ENCODE measurements around the gene HYOU1.
A peak's percentile ranks its signal among the peaks of the same experiment; 100 is the strongest.
"Not testable (repeated sequence)": the region's sequence is repeated elsewhere in the genome, so short reads cannot be mapped to it uniquely, and the experiment has no call there.

Gene HYOU1

DNA sequence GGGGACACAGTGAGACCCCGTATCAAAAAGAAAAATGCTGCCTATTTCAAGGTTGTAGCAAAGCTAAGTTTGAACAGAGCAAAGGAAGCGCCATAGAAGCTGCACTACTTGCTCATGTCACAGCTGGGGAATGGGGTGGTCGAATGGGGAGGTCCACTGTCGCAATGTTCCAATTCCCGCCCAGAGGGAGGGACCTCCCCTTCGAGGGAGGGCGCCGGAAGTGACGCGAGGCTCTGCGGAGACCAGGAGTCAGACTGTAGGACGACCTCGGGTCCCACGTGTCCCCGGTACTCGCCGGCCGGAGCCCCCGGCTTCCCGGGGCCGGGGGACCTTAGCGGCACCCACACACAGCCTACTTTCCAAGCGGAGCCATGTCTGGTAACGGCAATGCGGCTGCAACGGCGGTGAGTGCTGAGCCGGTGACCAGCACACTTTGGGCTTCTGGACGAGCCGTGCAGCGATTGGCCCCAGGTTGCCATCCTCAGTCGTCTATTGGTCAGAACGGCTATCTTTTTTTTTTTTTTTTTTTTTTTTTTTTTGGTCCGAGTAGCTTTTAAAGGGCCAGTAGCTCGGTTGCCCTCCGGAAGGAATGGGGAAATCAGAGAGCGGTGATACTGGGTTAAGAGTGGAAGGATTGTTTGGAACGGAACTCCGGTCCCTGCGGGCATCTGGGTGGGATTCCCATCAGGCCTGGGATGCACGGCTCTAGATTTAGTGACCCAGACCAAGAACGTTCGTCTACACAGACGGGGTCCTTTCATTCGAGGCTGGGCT is 27.8 kb upstream of the HYOU1 start, which contains the start of gene HMBS:
TSS of gene HMBS (plus strand) at position 219 of the 774 bp plus-strand sequence. CDS start at position 372, 153 bp downstream.
- peak; percentile 97 for DNase-seq (ENCODE audit: low spot score)

DNA sequence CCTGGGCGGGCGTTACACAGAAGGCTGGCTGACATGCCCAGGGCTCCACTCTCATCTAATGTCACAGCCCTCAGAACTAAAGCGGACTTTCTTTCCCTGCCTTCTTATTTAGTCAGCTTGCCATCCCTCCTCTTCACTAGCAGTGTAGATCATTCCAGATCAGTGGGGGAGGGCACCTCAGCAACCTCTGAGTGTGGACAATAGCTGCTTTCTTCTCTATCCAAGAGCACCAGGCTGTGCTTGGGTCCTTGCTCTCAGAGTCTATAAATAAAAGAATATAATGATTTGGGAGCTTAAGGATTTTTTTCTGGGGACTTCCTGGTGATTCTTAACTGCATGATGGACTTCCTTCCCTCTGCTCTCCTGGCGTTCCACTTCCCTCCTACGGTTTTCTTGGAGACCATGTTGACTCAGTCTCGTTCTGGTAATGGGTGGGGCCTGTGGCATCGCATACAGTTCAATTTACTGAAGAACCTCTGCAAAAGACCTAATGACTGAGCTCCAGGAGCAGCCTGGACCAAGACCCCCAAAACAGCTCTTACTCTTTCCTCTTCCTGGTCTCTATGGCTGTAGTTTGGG is 24.8 kb upstream of the HYOU1 start:
- DNase-seq (ENCODE audit: low spot score) = no peak

DNA sequence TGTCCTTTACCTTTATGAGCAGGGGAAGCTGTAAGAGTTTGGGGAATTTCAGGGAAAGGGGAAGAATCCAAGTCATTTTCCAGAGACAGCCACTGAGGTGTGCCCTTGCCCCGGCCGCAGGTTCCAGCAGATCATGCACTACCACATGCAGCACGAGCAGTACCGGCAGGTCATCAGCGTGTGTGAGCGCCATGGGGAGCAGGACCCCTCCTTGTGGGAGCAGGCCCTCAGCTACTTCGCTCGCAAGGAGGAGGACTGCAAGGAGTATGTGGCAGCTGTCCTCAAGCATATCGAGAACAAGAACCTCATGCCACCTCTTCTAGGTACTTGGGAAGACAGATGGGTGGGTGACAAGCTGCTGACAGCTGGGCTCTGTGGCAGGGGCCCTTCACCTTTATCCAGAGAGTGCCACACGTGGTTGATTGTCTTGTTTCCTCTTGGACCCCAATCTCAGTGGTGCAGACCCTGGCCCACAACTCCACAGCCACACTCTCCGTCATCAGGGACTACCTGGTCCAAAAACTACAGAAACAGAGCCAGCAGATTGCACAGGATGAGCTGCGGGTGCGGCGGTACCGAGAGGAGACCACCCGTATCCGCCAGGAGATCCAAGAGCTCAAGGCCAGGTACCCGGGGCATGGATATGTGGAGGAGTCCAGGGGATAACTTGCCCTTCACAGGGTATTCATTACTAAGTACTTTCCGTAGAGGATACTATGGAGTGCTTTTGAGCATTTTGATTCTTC is 21.8 kb upstream of the HYOU1 start:
- no peak for DNase-seq (ENCODE audit: low spot score)

DNA sequence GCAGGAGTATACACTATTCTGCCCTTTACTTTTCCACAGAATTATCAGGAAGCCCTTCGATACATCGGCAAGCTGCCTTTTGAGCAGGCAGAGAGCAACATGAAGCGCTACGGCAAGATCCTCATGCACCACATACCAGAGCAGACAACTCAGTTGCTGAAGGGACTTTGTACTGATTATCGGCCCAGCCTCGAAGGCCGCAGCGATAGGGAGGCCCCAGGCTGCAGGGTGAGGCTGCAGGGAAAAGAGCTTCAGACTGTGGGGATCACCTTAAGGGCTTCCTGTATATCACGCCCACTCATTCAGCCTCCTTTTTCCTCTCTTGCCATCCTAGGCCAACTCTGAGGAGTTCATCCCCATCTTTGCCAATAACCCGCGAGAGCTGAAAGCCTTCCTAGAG is 20.8 kb upstream of the HYOU1 start:
- no peak for DNase-seq (ENCODE audit: low spot score)

DNA sequence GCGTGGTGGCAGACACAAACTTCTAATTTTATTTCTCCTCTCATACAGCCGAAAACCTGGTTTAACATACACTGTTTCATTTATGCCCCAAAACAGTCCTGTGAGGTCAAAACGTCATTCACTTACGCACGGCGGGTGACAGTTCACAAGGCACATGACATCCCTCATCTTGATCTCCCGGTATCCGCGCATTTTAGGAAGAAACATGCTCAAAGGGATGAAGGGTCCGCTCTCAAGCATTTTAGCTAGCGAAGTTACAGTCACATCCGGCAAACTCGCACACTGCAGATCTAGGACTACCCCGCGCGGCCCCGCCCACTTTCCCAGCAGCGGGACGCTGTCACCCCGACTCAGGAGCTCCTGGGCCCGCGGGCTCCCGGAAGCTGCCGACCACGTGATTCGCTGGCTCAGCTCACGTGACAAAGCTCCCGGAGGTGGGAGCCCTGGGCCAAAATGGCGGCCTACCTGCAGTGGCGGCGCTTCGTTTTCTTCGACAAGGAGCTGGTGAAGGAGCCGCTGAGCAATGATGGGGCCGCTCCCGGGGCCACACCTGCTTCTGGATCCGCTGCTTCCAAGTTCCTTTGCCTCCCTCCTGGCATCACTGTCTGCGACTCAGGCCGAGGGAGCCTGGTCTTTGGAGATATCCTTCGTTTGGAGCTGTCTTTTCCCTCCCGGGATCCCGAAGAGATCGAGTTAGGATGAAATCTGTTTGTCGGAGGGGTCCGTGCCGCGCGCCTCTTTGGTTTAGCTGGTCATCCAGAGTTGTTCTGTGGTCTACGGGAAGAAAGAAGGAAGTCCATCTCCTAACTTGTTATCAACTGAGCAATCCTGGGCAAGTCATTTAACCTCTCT is 10.6 kb upstream of the HYOU1 start, which contains the start of gene VPS11:
TSS of gene VPS11 (plus strand) at position 448 of the 852 bp plus-strand sequence. CDS start at position 454, 6 bp downstream.
- peak; percentile 96 for DNase-seq (ENCODE audit: low spot score)

DNA sequence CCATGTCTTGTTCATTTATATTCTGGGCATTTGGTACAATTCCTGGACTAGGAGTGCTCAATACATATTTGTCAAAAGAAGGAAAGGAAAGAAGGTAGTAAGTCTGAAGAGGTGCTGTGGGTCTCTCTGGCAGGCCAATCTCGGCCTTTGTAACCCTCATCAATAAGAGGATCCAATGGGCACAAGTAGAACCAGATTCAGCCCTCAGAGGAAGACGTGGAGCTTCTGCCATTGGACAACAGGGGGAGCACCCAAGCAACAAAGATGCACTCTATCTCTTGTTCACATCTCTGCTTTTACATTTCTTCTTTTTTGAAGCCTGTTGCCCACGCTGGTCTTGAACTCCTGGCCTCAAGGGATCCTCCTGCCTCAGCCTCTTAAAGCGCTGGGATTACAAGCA is 8.4 kb upstream of the HYOU1 start:
- peak; percentile 37 for DNase-seq (ENCODE audit: low spot score)

DNA sequence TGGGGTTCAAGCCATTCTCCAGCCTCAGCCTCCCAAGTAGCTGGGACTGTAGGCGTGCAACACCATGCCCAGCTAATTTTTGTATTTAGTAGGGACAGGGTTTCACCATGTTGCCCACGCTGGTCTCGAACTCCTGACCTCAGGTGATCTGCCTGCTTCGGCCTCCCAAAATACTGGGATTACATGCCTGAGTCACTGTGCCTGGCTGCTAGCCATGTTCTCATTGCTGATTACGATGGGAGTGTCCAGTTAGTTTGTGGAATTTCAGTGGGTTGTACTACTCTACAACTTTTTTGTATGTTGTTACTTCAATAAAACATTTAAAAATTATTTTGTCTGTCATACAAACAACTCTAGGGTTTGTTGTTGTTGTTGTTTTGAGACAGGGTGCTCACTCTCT is 5.8 kb upstream of the HYOU1 start:
- DNase-seq (ENCODE audit: low spot score) = no peak

DNA sequence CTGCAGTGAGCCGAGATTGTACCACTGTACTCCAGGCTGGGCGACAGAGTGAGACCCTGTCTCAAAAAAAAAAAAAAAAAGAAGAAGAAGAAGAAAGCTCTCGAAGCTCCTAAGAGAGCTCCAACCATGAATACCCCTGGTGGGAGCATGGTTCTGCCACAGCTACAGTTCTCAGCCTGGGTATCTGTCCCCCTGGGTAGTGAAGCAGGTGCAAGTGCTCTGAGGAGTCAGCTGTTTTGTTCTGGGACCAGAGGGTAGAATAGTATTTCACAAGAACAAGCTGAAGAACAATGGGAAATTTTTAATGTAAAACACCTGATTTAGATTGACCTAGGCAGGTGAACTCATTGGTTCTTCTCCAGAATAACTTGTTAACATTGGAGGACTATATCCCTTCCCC is 4.3 kb upstream of the HYOU1 start:
- no peak for DNase-seq (ENCODE audit: low spot score)

DNA sequence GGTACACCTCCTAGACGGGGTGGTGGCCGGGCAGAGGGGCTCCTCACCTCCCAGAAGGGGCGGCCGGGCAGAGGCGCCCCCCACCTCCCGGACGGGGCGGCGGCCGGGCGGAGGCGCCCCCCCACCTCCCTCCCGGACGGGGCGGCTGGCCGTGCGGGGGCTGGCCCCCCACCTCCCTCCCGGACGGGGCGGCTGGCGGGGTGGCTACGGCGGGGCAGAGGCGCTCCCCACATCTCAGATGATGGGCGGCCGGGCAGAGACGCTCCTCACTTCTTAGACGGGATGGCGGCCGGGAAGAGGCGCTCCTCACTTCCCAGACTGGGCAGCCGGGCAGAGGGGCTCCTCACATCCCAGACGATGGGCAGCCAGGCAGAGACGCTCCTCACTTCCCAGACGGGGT is 2.1 kb upstream of the HYOU1 start:
- DNase-seq (ENCODE audit: low spot score) = not testable (repeated sequence)

DNA sequence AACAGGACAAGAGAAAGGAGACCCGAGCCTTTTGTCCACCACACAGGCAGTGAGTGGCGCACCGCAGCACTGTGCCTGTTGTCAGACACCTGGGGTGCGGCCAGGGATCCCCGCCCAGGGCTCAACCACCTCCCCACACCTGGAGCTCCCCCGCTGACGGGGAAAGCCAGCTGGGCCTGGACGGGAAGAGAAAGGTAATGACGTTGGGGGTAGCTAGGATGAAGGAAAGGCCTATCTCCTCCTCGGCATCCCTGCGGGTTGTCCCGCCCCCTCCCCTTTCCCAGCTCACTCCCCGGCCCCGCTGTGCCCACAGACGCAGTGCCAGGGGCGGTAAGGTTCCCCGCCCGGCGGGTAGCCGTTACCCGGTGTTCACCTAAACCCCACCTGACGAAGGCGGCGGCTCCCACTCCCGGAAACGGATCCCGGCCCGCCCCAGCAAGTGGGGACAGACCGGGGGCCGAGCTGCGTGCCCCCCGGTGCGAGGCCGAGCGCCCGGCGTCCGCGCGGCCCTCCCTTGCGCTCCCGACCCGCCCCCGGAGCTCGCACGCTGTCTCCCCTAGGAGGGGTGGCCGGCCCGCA is 495 bp downstream of the HYOU1 start:
- no peak for DNase-seq (ENCODE audit: low spot score)

DNA sequence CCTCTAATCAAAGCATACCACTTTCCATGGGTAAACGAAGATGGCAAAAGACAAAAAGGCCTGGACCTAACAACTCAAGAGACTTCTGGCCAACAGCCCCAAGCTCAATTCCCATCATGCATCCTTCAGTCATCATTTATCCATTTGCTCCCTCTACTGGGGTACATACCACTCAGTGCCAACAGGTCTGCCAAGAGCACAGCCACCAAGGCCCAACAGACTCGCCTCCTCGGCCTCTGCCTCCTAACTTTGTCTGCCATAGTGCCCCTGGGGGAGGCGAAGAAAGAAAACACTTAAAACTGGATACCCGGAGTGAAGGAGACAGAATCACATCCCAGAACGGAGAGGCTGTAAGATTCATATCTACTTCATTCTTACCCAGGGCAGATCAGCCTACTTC is 1.1 kb downstream of the HYOU1 start:
- no peak for DNase-seq (ENCODE audit: low spot score)

DNA sequence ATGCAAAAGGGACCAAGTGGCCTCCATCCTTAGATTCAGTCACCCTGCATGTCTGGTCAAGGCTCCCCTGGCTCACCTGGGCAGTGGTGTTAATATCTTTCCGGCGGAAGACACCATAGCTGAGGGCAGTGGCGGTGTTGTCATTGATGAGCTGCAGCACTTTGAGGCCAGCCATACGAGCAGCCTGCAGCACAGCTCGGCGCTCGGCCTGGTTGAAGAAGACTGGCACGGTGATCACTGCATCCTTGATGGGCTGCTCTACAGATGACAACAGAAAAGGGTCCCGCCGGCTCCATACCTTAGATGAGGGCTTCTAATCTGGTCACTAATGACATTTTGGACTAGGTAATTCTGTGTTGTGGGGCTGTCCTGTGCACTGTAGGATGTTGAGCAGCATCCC is 2.6 kb downstream of the HYOU1 start:
- DNase-seq (ENCODE audit: low spot score) = no peak

DNA sequence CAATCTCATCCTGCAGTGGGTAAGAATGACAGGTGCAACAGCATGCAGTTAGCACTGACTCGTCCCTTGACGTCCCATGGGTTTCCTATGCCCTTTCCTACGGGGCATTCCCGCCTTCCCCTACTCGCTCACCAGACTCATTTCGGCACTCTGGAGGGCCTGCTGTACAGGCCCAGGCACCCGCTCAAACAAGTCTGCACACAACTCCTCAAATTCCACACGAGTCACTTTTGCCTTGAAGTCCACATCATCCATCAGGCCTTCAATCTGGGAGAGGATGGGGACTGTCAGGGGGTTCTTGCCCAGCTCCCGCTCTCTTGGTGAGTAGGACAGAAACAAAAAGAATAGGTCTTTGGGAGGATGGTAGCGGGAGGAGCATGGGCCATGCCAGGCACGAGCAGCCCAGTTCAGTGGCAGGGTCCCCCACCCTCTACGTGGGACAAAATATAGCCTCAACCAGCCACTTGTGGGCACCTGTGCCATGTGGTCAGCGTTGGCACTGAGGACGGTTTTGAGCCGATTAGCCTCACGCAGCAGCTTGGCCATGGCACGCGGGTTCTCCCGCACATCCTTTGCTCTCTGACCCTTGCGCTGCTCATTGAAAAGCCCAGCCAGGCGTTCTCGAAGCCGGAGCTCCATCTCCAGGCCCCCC is 4.7 kb downstream of the HYOU1 start:
- no peak for DNase-seq (ENCODE audit: low spot score)

DNA sequence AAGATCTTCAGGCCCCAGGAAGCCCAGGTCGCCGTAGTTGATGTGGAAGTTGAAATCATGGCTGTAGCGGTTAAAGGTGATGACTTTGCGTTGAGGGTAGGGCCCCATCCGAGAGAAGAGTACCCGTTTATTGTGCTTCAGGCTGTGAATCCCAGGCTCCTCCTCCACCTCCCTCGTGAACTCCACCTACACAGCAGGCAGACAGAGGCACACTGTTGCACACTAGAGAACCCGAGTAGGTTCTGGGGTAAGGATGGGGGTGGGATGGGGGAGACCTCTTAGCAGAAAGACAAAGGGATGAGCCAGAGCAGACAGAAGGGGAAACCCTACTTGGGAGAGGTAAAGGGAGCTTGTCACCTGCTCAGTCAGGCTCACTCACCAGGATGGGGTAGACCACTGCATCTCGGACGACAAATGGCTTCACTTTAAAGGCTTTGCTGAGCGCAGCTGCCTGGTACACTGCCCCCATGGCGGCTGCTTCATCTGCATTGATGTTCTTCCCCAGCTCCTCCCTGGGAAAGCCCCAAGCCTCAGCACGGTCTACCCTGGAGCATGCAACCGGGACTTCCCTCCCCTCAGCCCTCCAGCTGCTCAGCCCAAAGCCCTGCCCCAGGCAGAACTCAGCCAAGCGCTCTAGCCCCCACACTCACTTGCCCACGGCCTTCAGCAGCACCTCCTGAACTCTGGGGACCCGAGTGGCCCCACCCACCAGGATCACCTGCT is 5.4 kb downstream of the HYOU1 start:
- DNase-seq (ENCODE audit: low spot score) = no peak

DNA sequence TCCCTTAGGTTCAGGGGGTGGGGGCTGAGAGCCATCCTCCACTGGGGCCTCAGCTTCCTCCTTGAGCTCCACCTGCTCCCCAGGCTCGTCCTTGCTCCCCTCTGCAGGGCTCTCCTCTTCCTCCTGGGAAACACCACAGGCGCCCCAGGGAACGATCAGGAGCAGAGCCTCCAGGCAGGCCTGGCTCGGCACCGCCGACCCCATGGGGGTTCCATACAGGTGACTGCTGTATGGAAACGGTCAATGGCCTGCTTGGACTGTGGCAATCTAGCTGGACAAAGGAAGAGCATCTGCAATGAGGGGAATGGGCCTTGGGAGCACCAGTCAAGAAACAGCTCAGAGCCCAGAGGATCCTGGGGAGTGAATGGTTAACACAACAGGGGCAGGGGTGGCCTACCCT is 7.9 kb downstream of the HYOU1 start:
- DNase-seq (ENCODE audit: low spot score) = no peak

DNA sequence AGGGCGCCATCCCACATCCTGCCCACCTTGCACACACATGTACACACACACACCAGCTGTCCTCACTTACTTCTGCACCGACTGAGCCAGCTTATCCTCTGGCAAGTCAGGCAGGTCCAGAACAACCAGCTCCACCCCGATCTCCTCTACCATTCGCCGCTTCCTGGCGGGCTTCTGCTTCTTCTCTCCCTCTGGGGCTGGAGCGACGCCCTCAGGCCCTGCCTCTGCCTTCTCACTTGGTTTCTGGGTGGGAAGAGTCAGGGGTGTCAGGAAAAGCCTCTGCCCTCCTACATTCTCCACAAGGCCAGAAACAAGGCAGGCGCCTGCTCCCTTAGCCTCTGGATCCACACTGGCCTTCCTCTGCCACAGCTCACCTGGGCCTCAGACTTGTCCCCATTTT is 8.4 kb downstream of the HYOU1 start:
- DNase-seq (ENCODE audit: low spot score) = no peak

DNA sequence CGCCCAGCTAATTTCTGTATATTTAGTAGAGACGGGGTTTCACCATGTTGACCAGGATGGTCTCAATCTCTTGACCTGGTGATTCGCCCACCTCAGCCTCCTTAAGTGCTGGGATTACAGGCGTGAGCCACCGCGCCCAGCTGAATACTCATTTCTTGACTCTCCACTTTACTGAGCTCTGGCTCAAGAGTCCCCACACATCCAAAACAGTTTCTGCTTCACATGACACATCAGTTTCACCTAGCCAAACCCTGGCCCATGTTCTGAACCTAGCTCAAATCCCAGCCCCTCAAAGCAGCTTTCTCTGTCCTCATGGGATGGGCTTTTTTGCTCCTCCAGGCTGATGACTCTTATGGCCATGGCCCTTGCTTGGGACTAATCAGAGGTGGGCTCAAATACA is 9.8 kb downstream of the HYOU1 start:
- no peak for DNase-seq (ENCODE audit: low spot score)

DNA sequence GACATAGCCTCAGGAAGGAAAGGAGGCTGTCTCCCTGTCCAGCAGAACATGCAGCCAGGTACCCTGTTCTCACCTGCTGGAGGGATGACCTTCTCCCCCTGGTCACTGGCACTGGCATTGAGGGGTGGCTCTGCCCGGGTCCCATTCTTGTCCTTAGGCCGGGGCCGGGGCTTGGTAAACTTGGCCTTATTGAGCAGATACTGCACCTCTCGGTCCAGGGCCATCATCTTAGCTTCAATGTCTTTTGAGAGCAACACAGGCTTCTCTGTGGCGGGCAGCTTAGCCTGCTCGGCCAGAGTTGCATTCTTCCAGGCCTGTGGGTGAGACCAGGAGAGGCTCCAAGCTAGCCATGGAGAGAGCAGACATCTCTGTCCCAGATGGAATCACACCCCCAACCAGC is 10.5 kb downstream of the HYOU1 start:
- DNase-seq (ENCODE audit: low spot score) = no peak

DNA sequence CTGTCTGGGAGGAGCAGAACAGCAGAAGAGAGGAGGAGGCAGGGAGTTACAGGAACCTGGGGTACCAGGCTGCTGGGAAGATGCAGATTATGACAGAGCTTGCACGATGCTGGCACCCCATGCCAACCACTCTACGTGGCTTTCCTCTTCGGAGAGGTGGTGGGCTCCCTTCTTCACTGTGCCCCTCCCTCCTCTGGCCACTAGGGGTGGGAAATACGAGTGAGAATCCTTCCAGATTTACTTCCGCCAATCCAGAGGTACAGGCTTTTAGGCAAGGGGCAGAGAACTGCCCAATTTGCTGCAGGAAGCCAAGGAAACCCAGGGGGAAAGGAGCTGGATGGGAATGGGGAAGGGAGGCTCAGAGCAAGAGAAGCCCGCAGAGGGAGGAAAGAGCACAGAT is 12.3 kb downstream of the HYOU1 start:
- DNase-seq (ENCODE audit: low spot score) = no peak

DNA sequence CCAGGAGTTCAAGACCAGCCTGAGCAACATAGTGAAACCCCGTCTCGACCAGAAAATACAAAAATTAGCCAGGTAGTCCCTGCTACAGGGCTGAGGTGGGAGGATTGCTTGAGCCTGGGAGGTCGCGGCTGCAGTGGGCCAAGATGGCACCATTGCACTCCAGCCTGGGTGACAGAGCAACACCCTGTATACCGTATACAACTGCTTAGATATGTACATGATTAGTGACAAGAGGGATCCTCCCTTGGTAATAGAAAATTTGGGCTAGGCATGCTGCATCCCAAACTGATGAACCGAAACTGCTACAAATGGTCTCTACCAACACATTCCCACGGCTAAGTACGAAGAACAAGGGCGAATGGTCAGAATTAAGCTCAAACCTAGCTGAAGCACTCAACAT is 14.1 kb downstream of the HYOU1 start:
- DNase-seq (ENCODE audit: low spot score) = no peak
